SH-SY5Y (cell line): ENCODE measurements around the gene BUB1B.

Experiments
- GATA2 ChIP-seq: IDR thresholded peaks from 2 replicates; pipeline ENCODE4 v1.6.1; 2011; ENCODE audit warnings: mild to moderate bottlenecking, low read depth, low read length
- GATA3 ChIP-seq: IDR thresholded peaks from 2 replicates; pipeline ENCODE4 v1.6.1; 2011; ENCODE audit warnings: low read depth, mild to moderate bottlenecking, low read length, moderate library complexity

GRCh38 chr15:40243126-40243810 is 82.4 kb downstream of the BUB1B start:
- TF ChIP-seq GATA2: no peak
- TF ChIP-seq GATA3: no peak
